Hypothalamus (tissue), 51 donors: ENCODE data around the gene SP110.
"Not testable (repeated sequence)": the region's sequence is repeated elsewhere in the genome, so short reads cannot be mapped to it uniquely, and the experiment has no call there.

Source experiments
- DNase-seq, 51 donors: peaks; one replicate each; lab custom pipeline; 2025; lab: John Stamatoyannopoulos, UW

SP110 gene

GRCh38 chr2:230219419-230220331, at the start of gene SP110:
TSS of gene SP110 (minus strand) at chr2:230219984. CDS start at chr2:230216927, 3,057 bp downstream.
- peak in 50 of 51 donors; percentile 5 to 75 (median 46) for DNase-seq

GRCh38 chr2:230268606-230269243, 48.9 kb upstream of the SP110 start:
- DNase-seq, result peak in 1 of 51 donors; percentile 1

GRCh38 chr2:230267556-230267955, 47.8 kb upstream of the SP110 start:
- no peak for DNase-seq

- DNase-seq, result no peak
These were observed 47.3 kb upstream of the SP110 start for GRCh38 chr2:230267059-230267458.

GRCh38 chr2:230266638-230267037, 46.9 kb upstream of the SP110 start:
- no peak for DNase-seq

- DNase-seq, result not testable (repeated sequence)
These were observed 45.2 kb upstream of the SP110 start for GRCh38 chr2:230264945-230265344.

- DNase-seq, result no peak
These were observed 42.5 kb upstream of the SP110 start for GRCh38 chr2:230262246-230262645.

GRCh38 chr2:230258483-230258882, 38.7 kb upstream of the SP110 start:
- DNase-seq, result no peak

GRCh38 chr2:230256733-230257332, 37.0 kb upstream of the SP110 start:
- no peak for DNase-seq

- DNase-seq, result no peak
These were observed 34.5 kb upstream of the SP110 start for GRCh38 chr2:230254152-230254881.

- DNase-seq, result no peak
These were observed 30.4 kb upstream of the SP110 start for GRCh38 chr2:230250231-230250630.

GRCh38 chr2:230246206-230246605, 26.4 kb upstream of the SP110 start:
- no peak for DNase-seq

GRCh38 chr2:230244211-230244610, 24.4 kb upstream of the SP110 start:
- no peak for DNase-seq

- DNase-seq, result no peak
These were observed 15.1 kb upstream of the SP110 start for GRCh38 chr2:230234845-230235244.

GRCh38 chr2:230234122-230234722, 14.4 kb upstream of the SP110 start:
- DNase-seq, result no peak

- no peak for DNase-seq
These were observed 11.5 kb upstream of the SP110 start for GRCh38 chr2:230231251-230231650.

- no peak for DNase-seq
These were observed 10.9 kb upstream of the SP110 start for GRCh38 chr2:230230496-230231200.

GRCh38 chr2:230230087-230230486, 10.3 kb upstream of the SP110 start:
- DNase-seq, result no peak

GRCh38 chr2:230227216-230227615, 7.4 kb upstream of the SP110 start:
- DNase-seq, result no peak

- no peak for DNase-seq
These were observed 6.3 kb upstream of the SP110 start for GRCh38 chr2:230226051-230226551.
